ENCODE data around the gene DENND6B. TPM values are rescaled to one million over a fixed set of nuclear protein-coding genes. Genes with fewer than 3 reads are reported as not detected.

The DENND6B gene
- total and polyA plus RNA-seq, 2 donors (not counting 1 experiment from before 2014, with no cell fraction given): 2.8 to 10.3 TPM

GRCh38 chr22:50296658-50297490 is 29.9 kb downstream of the DENND6B start:
- DNase-seq (no peak), ATAC-seq (ENCODE audit: low read depth) (no peak)
- Histone ChIP-seq H3K79me2 (ENCODE audit: control insufficient read depth, insufficient read depth, low read length) (no peaks in the 10 kb centered on the region), H3K4me3 (ENCODE audit: control extremely low read depth in 1 of 5, extremely low read depth in 1 of 5, insufficient read depth in 1 of 5, low read depth in 2 of 5, low read length in 4 of 5) (no peak overlapping the region), H3K9me3 (ENCODE audit: control extremely low read depth in 1 of 3, control insufficient read depth in 2 of 3, insufficient read depth in 1 of 3, low read length in 2 of 3) (peaks cover 0 to 3% (median 0%) of the 10 kb centered on the region in 3 donors), H3K9ac (ENCODE audit: low read length) (no peak overlapping the region), H3K27me3 (replicated peaks in 1 of 4; ENCODE audit: control extremely low read depth in 1 of 4, control insufficient read depth in 3 of 4, insufficient read depth in 4 of 4, low read length in 3 of 4) (peaks cover 0 to 20% (median 7%) of the 10 kb centered on the region in 4 experiments), H3K36me3 (replicated peaks in 1 of 2; ENCODE audit: control extremely low read depth in 1 of 2, control insufficient read depth in 1 of 2, extremely low read depth in 1 of 2, insufficient read depth in 2 of 2, low read length in 1 of 2) (no peaks in the 10 kb centered on the region), H4K20me1 (ENCODE audit: control insufficient read depth, insufficient read depth, low read length, poor library complexity, severe bottlenecking) (peaks cover 9% of the 10 kb centered on the region), H3K27ac (ENCODE audit: low read length in 2 of 2) (no peak overlapping the region), H2AFZ (ENCODE audit: insufficient read depth, low read depth, low read length, poor library complexity, severe bottlenecking) (no peak overlapping the region), H3K4me1 (ENCODE audit: control insufficient read depth in 2 of 2, insufficient read depth in 2 of 2, low read length in 2 of 2) (peaks cover 51 to 56% of the 10 kb centered on the region in 2 donors), H3K4me2 (replicated peaks; ENCODE audit: low read depth, low read length, poor library complexity, severe bottlenecking) (no peak overlapping the region)
- H3K4me3 Mint-ChIP-seq: no peak overlapping the region
- intact Hi-C loops (cut with micrococcal nuclease): no loop called here
- CTCF ChIA-PET: interaction anchor here (0.6 to 1.9 kb wide), 7 partner anchors 17 to 201 kb away, joined by 3 to 6 read pairs (median 3); no protein-coding TSS in a partner anchor
- H3K27me3 Mint-ChIP-seq: peaks cover 14% of the 10 kb centered on the region
- 90% methylated on average over 20 of the region's 29 CpGs for WGBS (ENCODE audit: insufficient coverage)
- POLR2A ChIA-PET: interaction anchor here (0.6 to 0.8 kb wide), 2 partner anchors 9 to 38 kb away, joined by 5 to 8 read pairs; no protein-coding TSS in a partner anchor
- no peak overlapping the region for H3K27ac Mint-ChIP-seq
- TF ChIP-seq EZH2 (IDR thresholded peaks at IDR 0.05; ENCODE audit: borderline replicate concordance, insufficient read depth, low read depth, low read length, poor library complexity, severe bottlenecking): no peak
- TF ChIP-seq, protein P1, sequence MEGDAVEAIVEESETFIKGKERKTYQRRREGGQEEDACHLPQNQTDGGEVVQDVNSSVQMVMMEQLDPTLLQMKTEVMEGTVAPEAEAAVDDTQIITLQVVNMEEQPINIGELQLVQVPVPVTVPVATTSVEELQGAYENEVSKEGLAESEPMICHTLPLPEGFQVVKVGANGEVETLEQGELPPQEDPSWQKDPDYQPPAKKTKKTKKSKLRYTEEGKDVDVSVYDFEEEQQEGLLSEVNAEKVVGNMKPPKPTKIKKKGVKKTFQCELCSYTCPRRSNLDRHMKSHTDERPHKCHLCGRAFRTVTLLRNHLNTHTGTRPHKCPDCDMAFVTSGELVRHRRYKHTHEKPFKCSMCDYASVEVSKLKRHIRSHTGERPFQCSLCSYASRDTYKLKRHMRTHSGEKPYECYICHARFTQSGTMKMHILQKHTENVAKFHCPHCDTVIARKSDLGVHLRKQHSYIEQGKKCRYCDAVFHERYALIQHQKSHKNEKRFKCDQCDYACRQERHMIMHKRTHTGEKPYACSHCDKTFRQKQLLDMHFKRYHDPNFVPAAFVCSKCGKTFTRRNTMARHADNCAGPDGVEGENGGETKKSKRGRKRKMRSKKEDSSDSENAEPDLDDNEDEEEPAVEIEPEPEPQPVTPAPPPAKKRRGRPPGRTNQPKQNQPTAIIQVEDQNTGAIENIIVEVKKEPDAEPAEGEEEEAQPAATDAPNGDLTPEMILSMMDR (IDR thresholded peaks at IDR 0.05): no peak
- peaks cover 49% of the 10 kb centered on the region for H3K4me1 Mint-ChIP-seq
- no peaks in the 10 kb centered on the region for H3K9me3 Mint-ChIP-seq (ENCODE audit: insufficient read depth)

GRCh38 chr22:50294319-50294656 is 32.5 kb downstream of the DENND6B start:
- Histone ChIP-seq H3K79me2 (ENCODE audit: control insufficient read depth, insufficient read depth, low read length) (no peaks in the 10 kb centered on the region), H3K9me3 (ENCODE audit: control extremely low read depth in 1 of 3, control insufficient read depth in 2 of 3, insufficient read depth in 1 of 3, low read length in 2 of 3) (peaks cover 0 to 8% (median 0%) of the 10 kb centered on the region in 3 donors), H3K27ac (ENCODE audit: low read length in 2 of 2) (no peak overlapping the region), H4K20me1 (ENCODE audit: control insufficient read depth, insufficient read depth, low read length, poor library complexity, severe bottlenecking) (peaks cover 14% of the 10 kb centered on the region), H3K4me3 (ENCODE audit: control extremely low read depth in 1 of 5, extremely low read depth in 1 of 5, insufficient read depth in 1 of 5, low read depth in 2 of 5, low read length in 4 of 5) (no peak overlapping the region), H3K4me1 (ENCODE audit: control insufficient read depth in 2 of 2, insufficient read depth in 2 of 2, low read length in 2 of 2) (peaks cover 41 to 47% of the 10 kb centered on the region in 2 donors), H3K4me2 (replicated peaks; ENCODE audit: low read depth, low read length, poor library complexity, severe bottlenecking) (peak overlapping the region; percentile 85), H3K36me3 (replicated peaks in 1 of 2; ENCODE audit: control extremely low read depth in 1 of 2, control insufficient read depth in 1 of 2, extremely low read depth in 1 of 2, insufficient read depth in 2 of 2, low read length in 1 of 2) (no peaks in the 10 kb centered on the region), H3K27me3 (replicated peaks in 1 of 4; ENCODE audit: control extremely low read depth in 1 of 4, control insufficient read depth in 3 of 4, insufficient read depth in 4 of 4, low read length in 3 of 4) (peaks cover 0 to 35% (median 13%) of the 10 kb centered on the region in 4 experiments), H2AFZ (ENCODE audit: insufficient read depth, low read depth, low read length, poor library complexity, severe bottlenecking) (no peak overlapping the region), H3K9ac (ENCODE audit: low read length) (no peak overlapping the region)
- 44% methylated on average over 5 of the region's 5 CpGs for WGBS (ENCODE audit: insufficient coverage)
- DNase-seq (no peak), ATAC-seq (ENCODE audit: low read depth) (no peak)
- Mint-ChIP-seq H3K27me3 (peaks cover 17% of the 10 kb centered on the region), H3K4me3 (peak overlapping the region; percentile 64), H3K9me3 (ENCODE audit: insufficient read depth) (no peaks in the 10 kb centered on the region), H3K27ac (peak overlapping the region; percentile 46), H3K4me1 (peaks cover 43% of the 10 kb centered on the region)
- intact Hi-C loops (cut with micrococcal nuclease): no loop called here
- POLR2A ChIA-PET: interaction anchor here (0.7 to 4.2 kb wide), 5 partner anchors 11 to 253 kb away, joined by 4 to 53 read pairs (median 6); partner anchors contain the start of genes HDAC10 and PLXNB2
- CTCF ChIA-PET: interaction anchor here (0.8 to 2.2 kb wide), 11 partner anchors 8 to 47 kb away, joined by 3 to 11 read pairs (median 4); partner anchors contain the start of gene DENND6B
- TF ChIP-seq, protein P1 (IDR thresholded peaks at IDR 0.05): no peak
- no peak for TF ChIP-seq EZH2 (IDR thresholded peaks at IDR 0.05; ENCODE audit: borderline replicate concordance, insufficient read depth, low read depth, low read length, poor library complexity, severe bottlenecking)
